Measurements from ENCODE around the gene L3HYPDH.

- TF ChIP-seq POLR2A (IDR thresholded peaks at IDR 0.05) = no peak
- no peak for TF ChIP-seq CTCF (IDR thresholded peaks at IDR 0.05)
Measured at GRCh38 chr14:59463787-59464485, 20.3 kb downstream of the L3HYPDH start.
